Measurements from ENCODE around the gene COPE. TPM values are rescaled to one million over a fixed set of nuclear protein-coding genes. Genes with fewer than 3 reads are reported as not detected.

Gene COPE
- total and polyA plus RNA-seq, 2 of the 8 experiments (the other 6 are each of a cell fraction or from before 2014, with no cell fraction given): 178 to 356 TPM

- Histone ChIP-seq H2BK120ac (replicated peaks; ENCODE audit: low read depth, low read length) (no peak overlapping the region), H3K56ac (replicated peaks; ENCODE audit: insufficient read length, low read depth, low read length) (no peak overlapping the region), H2AK5ac (ENCODE audit: low read depth, low read length) (no peak overlapping the region), H3K4ac (replicated peaks; ENCODE audit: insufficient read length, low read depth, low read length) (no peak overlapping the region), H4K5ac (ENCODE audit: insufficient read length, low read depth, low read length) (no peak overlapping the region), H3K14ac (ENCODE audit: insufficient read length) (no peak overlapping the region), H3K79me2 (ENCODE audit: control insufficient read depth in 1 of 2, insufficient read depth in 2 of 2, low read length in 2 of 2) (peaks cover under 1 to 12% of the 10 kb centered on the region in 2 experiments; a peak in 3 of 4 replicates), H3K18ac (ENCODE audit: extremely low read depth, low read length) (no peak overlapping the region), H3K9ac (replicated peaks in 1 of 4; ENCODE audit: extremely low read depth in 1 of 4, low read depth in 3 of 4, low read length in 3 of 4) (no peak overlapping the region), H3K27ac (ENCODE audit: low read depth, low read length) (no peak overlapping the region), H3K4me2 (ENCODE audit: insufficient read depth in 1 of 2, low read depth in 2 of 2, low read length in 2 of 2) (no peak overlapping the region), H3K4me3 (ENCODE audit: extremely low read depth in 1 of 4, insufficient read depth in 2 of 4, low read depth in 3 of 4, low read length in 4 of 4) (no peak overlapping the region), H2BK5ac (ENCODE audit: low read depth, low read length) (no peak overlapping the region), H4K8ac (ENCODE audit: extremely low read depth, insufficient read depth, low read length) (no peak overlapping the region), H2AFZ (ENCODE audit: low read length) (no peak overlapping the region), H2BK12ac (ENCODE audit: low read depth, low read length) (no peak overlapping the region), H2BK20ac (ENCODE audit: low read length) (no peak overlapping the region), H3K36me3 (ENCODE audit: control insufficient read depth in 2 of 4, insufficient read depth in 4 of 4, low read length in 3 of 4) (peaks cover 0 to 13% (median 2%) of the 10 kb centered on the region in 4 experiments; a peak in 3 of 8 replicates), H3K79me1 (ENCODE audit: low read depth, low read length) (peaks cover 8% of the 10 kb centered on the region), H3K23ac (ENCODE audit: insufficient read length) (no peak overlapping the region), H2BK15ac (ENCODE audit: low read length) (no peak overlapping the region), H3K4me1 (replicated peaks in 1 of 4; ENCODE audit: control insufficient read depth in 3 of 4, insufficient read depth in 4 of 4, low read length in 3 of 4) (peaks cover 0 to 2% (median under 1%) of the 10 kb centered on the region in 4 experiments; a peak in 1 of 7 replicates), H3K23me2 (ENCODE audit: low read depth, low read length) (peaks cover 1% of the 10 kb centered on the region; the same call in 1 of the 2 replicates), H3K9me3 (ENCODE audit: insufficient read depth in 2 of 2, low read depth in 1 of 2, low read length in 1 of 2) (no peaks in the 10 kb centered on the region), H4K20me1 (replicated peaks in 1 of 2; ENCODE audit: control insufficient read depth in 1 of 2, insufficient read depth in 2 of 2, low read length in 2 of 2) (peaks cover 6 to 18% of the 10 kb centered on the region in 2 experiments), H3K27me3 (replicated peaks in 1 of 4; ENCODE audit: control insufficient read depth in 3 of 4, extremely low read depth in 1 of 4, insufficient read depth in 3 of 4, low read length in 3 of 4) (no peaks in the 10 kb centered on the region), H4K91ac (replicated peaks; ENCODE audit: insufficient read length, low read length) (no peak overlapping the region)
- FAIRE-seq: no peak
- ChIA-PET POLR2A (ENCODE audit: partially characterized antibody) (interaction anchor here (0.9 to 1.7 kb wide), 8 partner anchors 9 to 24 kb away, joined by 3 to 5 read pairs (median 3); partner anchors contain the start of gene CERS1), CTCF (ENCODE audit: partially characterized antibody) (interaction anchor here (0.7 to 2.5 kb wide), 4 partner anchors 12 to 415 kb away, joined by 3 to 11 read pairs (median 4); no protein-coding TSS in a partner anchor)
- 95% methylated on average over 4 of the region's 5 CpGs; no CpG with 5 or more reads in 1 of the 2 experiments for WGBS, 2 experiments (ENCODE audit: extremely low coverage in 1 of 2, insufficient coverage in 1 of 2, insufficient read length in 1 of 2, insufficient replicate concordance in 2 of 2, low coverage in 1 of 2, low lambda C conversion rate in 2 of 2, missing lambda C conversion rate in 1 of 2)
- no peak for DNase-seq (ENCODE audit: low read depth in 1 of 2, low spot score in 2 of 2)
- TF ChIP-seq CREB1 (IDR thresholded peaks at IDR 0.05) (no peak), EP300 (IDR thresholded peaks at IDR 0.05; ENCODE audit: borderline replicate concordance in 1 of 2, low read depth in 2 of 2, low read length in 2 of 2) (no peak), HDAC2 (IDR thresholded peaks at IDR 0.05; ENCODE audit: borderline replicate concordance in 1 of 2, low read depth in 2 of 2, low read length in 2 of 2) (no peak), SIX5 (IDR thresholded peaks at IDR 0.05; ENCODE audit: low read depth, low read length) (no peak), E2F6 (IDR thresholded peaks at IDR 0.05) (no peak), HDAC6 (IDR thresholded peaks at IDR 0.05; ENCODE audit: low read depth, low read length) (no peak), KDM1A (IDR thresholded peaks at IDR 0.05; ENCODE audit: borderline replicate concordance, low read length) (no peak), CHD1 (IDR thresholded peaks at IDR 0.05; ENCODE audit: low read depth, low read length) (no peak), CTCF (IDR thresholded peaks at IDR 0.05; ENCODE audit: control extremely low read depth in 1 of 3, insufficient read depth in 1 of 3, low read depth in 1 of 3, low read length in 3 of 3) (no peak), RXRA (IDR thresholded peaks at IDR 0.05; ENCODE audit: insufficient read depth, low read depth, low read length) (no peak)
These were observed 5.7 kb downstream of the COPE start for GRCh38 chr19:18913466-18913865.
